Thoracic aorta (tissue), 2 donors: ENCODE measurements around the gene ADGRL3. TPM values are rescaled to one million over a fixed set of nuclear protein-coding genes. Genes with fewer than 3 reads are reported as not detected.

Experiments
- ATAC-seq: fragments of 150-250 bp; one replicate; pipeline ENCODE4 v1.8.0; 2017; ENCODE audit warnings: low read depth; ENCODE audit not compliant: insufficient number of reproducible peaks, low FRiP score
- DNase-seq: peaks from one replicate; pipeline ENCODE4 v3.0.0-alpha.2; 2020; ENCODE audit warnings: low spot score
- H3K27ac ChIP-seq, 2 donors: fragments of 200-600 bp; sonication (generic); 1 replicate in 1 of 2; 2 replicates in 1 of 2; pipeline ENCODE4 v1.5.1; 2016; ENCODE audit warnings: mild to moderate bottlenecking in 2 of 2, moderate library complexity in 2 of 2
- H3K27me3 ChIP-seq: fragments of 200-600 bp; sonication (generic); replicated peaks from 2 replicates; pipeline ENCODE4 v1.6.0; 2016; ENCODE audit warnings: mild to moderate bottlenecking; ENCODE audit not compliant: insufficient read depth
- H3K36me3 ChIP-seq: fragments of 200-600 bp; sonication (generic); one replicate; pipeline ENCODE4 v1.5.1; 2016
- H3K4me1 ChIP-seq, 2 donors: fragments of 200-600 bp; sonication (generic); 1 replicate in 1 of 2; 2 replicates in 1 of 2; pipeline versions ENCODE4 v1.5.1 to v1.6.0; 2016; ENCODE audit warnings: low read depth in 2 of 2, mild to moderate bottlenecking in 1 of 2; ENCODE audit not compliant: control insufficient read depth in 1 of 2
- H3K4me3 ChIP-seq: fragments of 200-600 bp; sonication (generic); 2 replicates; pipeline ENCODE4 v1.5.1; 2016; ENCODE audit warnings: mild to moderate bottlenecking
- H3K9me3 ChIP-seq: fragments of 200-600 bp; sonication (generic); 2 replicates; pipeline ENCODE4 v1.5.1; 2016
- CTCF ChIP-seq: fragments of 200-600 bp; sonication (generic); IDR thresholded peaks from one replicate; pipeline ENCODE4 v1.5.1; 2019; ENCODE audit warnings: antibody characterized with exemption
- total RNA-seq, 2 donors: library from RNA; depleted of rRNA; stranded (reverse); fragments of >200 nt; gene quantifications; one replicate each; pipeline versions ENCODE4 v1.1.0 to v1.2.3, GENCODE V29; 2016

ADGRL3 gene
- total RNA-seq, 2 donors from 2014 or later: 17.5 to 18.1 TPM

- no peaks in the 10 kb centered on the region for H3K9me3 ChIP-seq
- H3K27ac ChIP-seq: no peak overlapping the region
- TF ChIP-seq CTCF: no peak
- ATAC-seq (no peak), DNase-seq (no peak)
- H3K4me3 ChIP-seq: no peak overlapping the region
- H3K36me3 ChIP-seq: no peaks in the 10 kb centered on the region
- H3K4me1 ChIP-seq: no peaks in the 10 kb centered on the region
- H3K27me3 ChIP-seq: no peaks in the 10 kb centered on the region
Observed at GRCh38 chr4:61427818-61428495, 227.8 kb downstream of the ADGRL3 start.

GRCh38 chr4:61428950-61429349 lies 228.8 kb downstream of the ADGRL3 start:
- Histone ChIP-seq H3K36me3 (no peaks in the 10 kb centered on the region), H3K27ac (no peak overlapping the region), H3K27me3 (no peaks in the 10 kb centered on the region), H3K4me1 (no peaks in the 10 kb centered on the region), H3K9me3 (no peaks in the 10 kb centered on the region), H3K4me3 (no peak overlapping the region)
- no peak for TF ChIP-seq CTCF
- ATAC-seq: no peak
- no peak for DNase-seq

- H3K36me3 ChIP-seq: no peaks in the 10 kb centered on the region
- no peaks in the 10 kb centered on the region for H3K27me3 ChIP-seq
- no peak overlapping the region for H3K27ac ChIP-seq
- H3K9me3 ChIP-seq: no peaks in the 10 kb centered on the region
- ATAC-seq (no peak), DNase-seq (no peak)
- no peaks in the 10 kb centered on the region for H3K4me1 ChIP-seq
- no peak overlapping the region for H3K4me3 ChIP-seq
- no peak for TF ChIP-seq CTCF
Observed at GRCh38 chr4:61431131-61431530, 231.0 kb downstream of the ADGRL3 start.

- Histone ChIP-seq H3K27ac (no peak overlapping the region), H3K4me1 (no peaks in the 10 kb centered on the region), H3K36me3 (no peaks in the 10 kb centered on the region), H3K9me3 (no peaks in the 10 kb centered on the region), H3K4me3 (no peak overlapping the region), H3K27me3 (no peaks in the 10 kb centered on the region)
- ATAC-seq (no peak), DNase-seq (no peak)
- no peak for TF ChIP-seq CTCF
Observed at GRCh38 chr4:61437923-61438322, 237.8 kb downstream of the ADGRL3 start.

- no peak for ATAC-seq
- H3K27me3 ChIP-seq: no peaks in the 10 kb centered on the region
- no peak for DNase-seq
- no peak for TF ChIP-seq CTCF
- H3K4me3 ChIP-seq: no peak overlapping the region
- no peaks in the 10 kb centered on the region for H3K36me3 ChIP-seq
- H3K27ac ChIP-seq: no peak overlapping the region
- peaks cover 5 to 6% of the 10 kb centered on the region in 2 donors for H3K4me1 ChIP-seq
- H3K9me3 ChIP-seq: no peaks in the 10 kb centered on the region
Observed at GRCh38 chr4:61440321-61440720, 240.2 kb downstream of the ADGRL3 start.
